Pancreas (tissue), 10 donors: ENCODE measurements around the gene CHRNA4. TPM values are rescaled to one million over a fixed set of nuclear protein-coding genes. Genes with fewer than 3 reads are reported as not detected.
A peak's percentile ranks its signal among the peaks of the same experiment; 100 is the strongest.

Experiments
- ATAC-seq, 4 donors: fragments of 200-7000 bp; cut with Tn5 transposase; one replicate each; pipeline versions ENCODE4 v1.8.0 to v1.9.1; 2020; ENCODE audit warnings: mild to moderate bottlenecking in 4 of 4, moderate library complexity in 4 of 4
- DNase-seq, 6 donors: peaks; one replicate each; pipeline ENCODE4 v3.0.0-alpha.2; 2020
- FAIRE-seq: peaks from 2 replicates; lab custom pipeline; 2012; peaks lifted over from hg19 to GRCh38; lab: Jason Lieb, UNC
- H3K27ac ChIP-seq, 4 donors: fragments of 200-600 bp; sonication (generic); 1 replicate in 3 of 4; 2 replicates in 1 of 4; pipeline versions ENCODE4 v1.5.0 to v1.8.0; 2020
- H3K27me3 ChIP-seq, 4 donors: fragments of 200-600 bp; one replicate each; pipeline ENCODE4 v1.8.0; 2021
- H3K36me3 ChIP-seq, 3 donors: fragments of 200-600 bp; sonication (generic) in 1 of 3; one replicate each; pipeline versions ENCODE4 v1.5.0 to v1.8.0; 2020 to 2021
- H3K4me1 ChIP-seq, 3 donors: fragments of 200-600 bp; one replicate each; pipeline ENCODE4 v1.8.0; 2021
- H3K4me3 ChIP-seq, 4 donors: fragments of 200-600 bp; sonication (generic) in 2 of 4; one replicate each; pipeline versions ENCODE4 v1.5.0 to v1.8.0; 2020 to 2021
- H3K9me3 ChIP-seq, 4 donors: fragments of 200-600 bp; one replicate each; pipeline ENCODE4 v1.8.0; 2021
- WGBS, 2 donors: extraction: QIAGEN DNeasy Blood & Tissue Kit; methylation state at CpG; one replicate each; pipeline ENCODE4 v1.1.7; 2013; 5-methylcytosine and 5-hydroxymethylcytosine counted together
- intact Hi-C, 3 donors: fragments of 100-400 bp; cut with DNase I; formaldehyde crosslinking; loops; one replicate each; pipeline versions ENCODE4 v1.11.1 to v1.14.2; 2022
- polyA plus RNA-seq, 2 donors: library from polyadenylated mRNA; stranded (reverse); fragments of 200-250 nt; gene quantifications; one replicate each; pipeline ENCODE4 v1.2.3, GENCODE V29; 2013
- total RNA-seq, 6 donors: library from RNA; stranded (reverse); fragmentation: NEBNext Ultra II Directional in 4 of 6; extraction: Animal tissue kit (Norgen Biotek cat#: 25700) in 4 of 6; gene quantifications; one replicate each; pipeline versions ENCODE4 v1.2.1 to v1.2.4, GENCODE V29; 2021 to 2023
- TF ChIP-seq, protein P1 (sequence below), 4 donors: fragments of 200-600 bp; sonication (generic) in 3 of 4; IDR thresholded peaks; one replicate each; pipeline versions ENCODE4 v1.5.0 to v1.8.0; 2021; ENCODE audit warnings: antibody characterized with exemption in 4 of 4
- donor health status: healthy with polysubstance abuse.
- donor health status: DM: no; HTN: no; CAD: no; lungs with moderate emphysema.
- donor health status: DM: no; HTN: no; CAD: no.
- donor health status: control.
- donor health status: control.
- donor health status: Bipolar disorder and iron deficiency.
- donor health status: DM: yes; HTN: yes; CAD: no.
- donor health status: DM: no; HTN: no; CAD: no.
- donor health status: DM: no; HTN: no; CAD: no.
- donor health status: DM: yes; HTN: yes; CAD: no.

Gene CHRNA4
- total and polyA plus RNA-seq, 8 donors: 0.02 to 0.47 TPM; not detected in 6

GRCh38 chr20:63397946-63398450 lies 36.8 kb upstream of the CHRNA4 start:
- WGBS, 2 donors: 52 to 69% methylated on average over 21 to 25 of the region's 25 CpGs
- Histone ChIP-seq H3K9me3 (no peaks in the 10 kb centered on the region), H3K27me3 (no peaks in the 10 kb centered on the region), H3K4me1 (no peaks in the 10 kb centered on the region), H3K36me3 (no peaks in the 10 kb centered on the region), H3K27ac (no peak overlapping the region), H3K4me3 (no peak overlapping the region)
- DNase-seq: peak in 1 of 6 donors; percentile 29
- intact Hi-C loops: no loop called here
- no peak for ATAC-seq
- TF ChIP-seq, protein P1, sequence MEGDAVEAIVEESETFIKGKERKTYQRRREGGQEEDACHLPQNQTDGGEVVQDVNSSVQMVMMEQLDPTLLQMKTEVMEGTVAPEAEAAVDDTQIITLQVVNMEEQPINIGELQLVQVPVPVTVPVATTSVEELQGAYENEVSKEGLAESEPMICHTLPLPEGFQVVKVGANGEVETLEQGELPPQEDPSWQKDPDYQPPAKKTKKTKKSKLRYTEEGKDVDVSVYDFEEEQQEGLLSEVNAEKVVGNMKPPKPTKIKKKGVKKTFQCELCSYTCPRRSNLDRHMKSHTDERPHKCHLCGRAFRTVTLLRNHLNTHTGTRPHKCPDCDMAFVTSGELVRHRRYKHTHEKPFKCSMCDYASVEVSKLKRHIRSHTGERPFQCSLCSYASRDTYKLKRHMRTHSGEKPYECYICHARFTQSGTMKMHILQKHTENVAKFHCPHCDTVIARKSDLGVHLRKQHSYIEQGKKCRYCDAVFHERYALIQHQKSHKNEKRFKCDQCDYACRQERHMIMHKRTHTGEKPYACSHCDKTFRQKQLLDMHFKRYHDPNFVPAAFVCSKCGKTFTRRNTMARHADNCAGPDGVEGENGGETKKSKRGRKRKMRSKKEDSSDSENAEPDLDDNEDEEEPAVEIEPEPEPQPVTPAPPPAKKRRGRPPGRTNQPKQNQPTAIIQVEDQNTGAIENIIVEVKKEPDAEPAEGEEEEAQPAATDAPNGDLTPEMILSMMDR (IDR thresholded peaks at IDR 0.05): no peak
- no peak for FAIRE-seq

DNA sequence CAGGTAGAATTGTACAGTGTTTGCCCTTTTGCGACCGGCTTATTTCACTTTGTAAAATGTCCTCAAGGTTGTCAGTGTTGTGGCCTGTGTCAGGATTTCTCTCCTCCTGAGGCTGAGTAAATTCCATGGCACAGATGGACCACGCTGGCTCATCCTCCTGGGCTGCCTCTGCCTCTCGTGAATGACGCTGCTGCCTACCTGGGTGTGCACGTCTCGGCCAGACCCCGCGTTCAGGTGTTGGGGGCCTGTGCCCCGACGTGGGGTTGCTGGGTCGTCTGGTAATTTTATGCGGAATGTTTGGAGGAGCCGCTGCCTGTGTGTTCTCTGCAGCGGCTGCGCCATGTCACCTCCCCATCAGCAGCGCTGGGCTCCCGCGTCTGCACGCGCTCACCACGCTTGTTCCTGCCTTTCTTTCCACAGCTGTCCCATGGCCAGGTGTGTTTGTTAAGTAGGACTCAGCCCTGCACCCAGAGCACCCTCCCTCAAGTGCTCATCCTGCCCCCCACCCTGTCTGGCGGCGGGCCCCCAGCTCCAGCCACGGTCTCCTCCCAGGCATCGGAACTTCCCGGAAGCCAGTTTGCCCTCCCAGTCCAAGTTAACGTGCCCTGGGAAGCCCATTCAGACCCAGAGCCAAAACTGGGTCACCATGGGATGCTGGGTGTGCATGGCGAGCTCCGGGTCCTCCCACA lies 36.1 kb upstream of the CHRNA4 start:
- DNase-seq (no peak), ATAC-seq (no peak), FAIRE-seq (no peak)
- Histone ChIP-seq H3K27ac (no peak overlapping the region), H3K9me3 (no peaks in the 10 kb centered on the region), H3K4me1 (no peaks in the 10 kb centered on the region), H3K4me3 (no peak overlapping the region), H3K27me3 (no peaks in the 10 kb centered on the region), H3K36me3 (no peaks in the 10 kb centered on the region)
- whole genome bisulfite sequencing, 2 donors: 58 to 72% methylated on average over 30 of the region's 30 CpGs
- TF ChIP-seq, protein P1 (IDR thresholded peaks at IDR 0.05): no peak
- intact Hi-C loops: no loop called here

DNA sequence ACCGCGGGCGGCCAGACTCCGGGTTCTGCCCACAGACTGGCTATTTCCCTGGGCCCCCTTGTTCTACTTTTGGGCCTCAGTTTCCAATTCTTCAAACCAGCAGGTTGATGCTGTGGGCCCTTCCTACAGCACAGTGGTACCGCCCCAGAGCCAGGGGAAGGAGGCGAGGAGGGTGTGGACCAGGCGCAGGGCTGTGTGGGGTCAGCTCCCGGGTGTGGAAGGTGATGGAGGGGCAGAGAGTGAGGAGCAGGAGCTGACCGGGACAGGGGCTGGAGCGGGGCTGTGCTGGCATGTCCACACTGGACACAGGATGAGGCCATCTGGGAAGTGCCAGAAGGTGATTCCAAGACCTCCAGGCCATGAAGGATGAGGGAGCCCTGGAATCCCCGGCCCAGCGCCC lies 35.2 kb upstream of the CHRNA4 start:
- Histone ChIP-seq H3K4me3 (no peak overlapping the region), H3K4me1 (no peaks in the 10 kb centered on the region)

GRCh38 chr20:63395723-63396122 lies 34.6 kb upstream of the CHRNA4 start:
- no peak overlapping the region for H3K4me3 ChIP-seq
- no peak for FAIRE-seq
- TF ChIP-seq, protein P1 (IDR thresholded peaks at IDR 0.05): no peak
- WGBS, 2 donors: 39 to 44% methylated on average over 14 of the region's 14 CpGs
- H3K36me3 ChIP-seq: no peaks in the 10 kb centered on the region
- no peaks in the 10 kb centered on the region for H3K27me3 ChIP-seq
- no peak overlapping the region for H3K27ac ChIP-seq
- intact Hi-C loops: no loop called here
- peak in 2 of 6 donors; percentile 4 to 59 for DNase-seq
- H3K4me1 ChIP-seq: no peaks in the 10 kb centered on the region
- ATAC-seq: no peak
- no peaks in the 10 kb centered on the region for H3K9me3 ChIP-seq

More for the DNA sequence above, 35.2 kb upstream of the CHRNA4 start:
- FAIRE-seq (no peak), DNase-seq (peak in 2 of 6 donors; percentile 12 to 37), ATAC-seq (no peak)
- no peaks in the 10 kb centered on the region for H3K36me3 ChIP-seq
- no peaks in the 10 kb centered on the region for H3K27me3 ChIP-seq
- intact Hi-C loops: no loop called here
- no peak overlapping the region for H3K27ac ChIP-seq
- no peaks in the 10 kb centered on the region for H3K9me3 ChIP-seq
- TF ChIP-seq, protein P1 (IDR thresholded peaks at IDR 0.05): no peak
- 64 to 74% methylated on average over 12 of the region's 12 CpGs for WGBS, 2 donors

DNA sequence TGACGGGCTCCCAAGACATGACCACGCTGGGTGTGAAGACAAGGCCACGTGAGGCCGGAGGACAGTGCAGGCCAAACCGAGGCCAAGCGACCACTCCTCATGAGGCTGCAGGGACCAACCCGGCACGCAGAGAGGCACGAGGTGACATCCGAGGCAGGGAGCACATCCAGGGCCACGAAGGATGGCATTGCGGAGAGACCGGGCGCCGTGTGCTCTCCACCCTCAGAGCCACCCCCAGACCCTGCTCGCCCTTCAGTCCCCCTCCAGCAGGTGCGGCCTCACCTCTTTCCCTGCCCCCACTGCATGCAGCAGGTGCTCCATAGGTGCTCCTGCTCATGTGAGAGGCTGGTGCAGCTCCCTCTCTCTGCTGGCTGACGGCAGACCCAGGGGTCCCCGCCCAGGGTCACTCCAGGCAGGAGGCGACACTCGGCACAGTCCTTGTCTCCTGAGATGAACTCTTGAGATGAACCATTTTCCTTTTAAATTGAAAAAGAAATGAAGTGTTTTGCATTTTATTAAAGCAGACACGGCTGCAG lies 33.8 kb upstream of the CHRNA4 start:
- H3K36me3 ChIP-seq: no peaks in the 10 kb centered on the region
- DNase-seq (peak in 2 of 6 donors; percentile 5 to 56), ATAC-seq (no peak), FAIRE-seq (no peak)
- intact Hi-C loops: no loop called here
- WGBS, 2 donors: 50 to 51% methylated on average over 22 of the region's 22 CpGs
- no peak overlapping the region for H3K27ac ChIP-seq
- H3K27me3 ChIP-seq: no peaks in the 10 kb centered on the region
- no peaks in the 10 kb centered on the region for H3K9me3 ChIP-seq
- H3K4me3 ChIP-seq: no peak overlapping the region
- TF ChIP-seq, protein P1 (IDR thresholded peaks at IDR 0.05): no peak
- H3K4me1 ChIP-seq: no peaks in the 10 kb centered on the region
